Spleen (tissue), 11 donors: ENCODE measurements around the gene KRT79. TPM values are rescaled to one million over a fixed set of nuclear protein-coding genes. Genes with fewer than 3 reads are reported as not detected.

Experiments
- DNase-seq: peaks from one replicate; pipeline ENCODE4 v3.0.0-alpha.2; 2020
- H3K27ac ChIP-seq, 8 donors: fragments of 200-600 bp; sonication (generic) in 7 of 8; 1 replicate in 4 of 8; 2 replicates in 4 of 8; pipeline versions ENCODE4 v1.5.0 to v1.8.0; 2016 to 2021; ENCODE audit warnings: inconsistent platforms in 4 of 8, mild to moderate bottlenecking in 4 of 8, moderate library complexity in 1 of 8
- H3K27me3 ChIP-seq, 7 donors: fragments of 200-600 bp; sonication (generic) in 6 of 7; replicated peaks in 1 of 7; 1 replicate in 4 of 7; 2 replicates in 3 of 7; pipeline versions ENCODE4 v1.5.0 to v1.8.0; 2016 to 2021; ENCODE audit warnings: inconsistent platforms in 3 of 7, mild to moderate bottlenecking in 1 of 7
- H3K36me3 ChIP-seq, 6 donors: fragments of 200-600 bp; sonication (generic) in 5 of 6; 1 replicate in 4 of 6; 2 replicates in 2 of 6; pipeline versions ENCODE4 v1.5.0 to v1.8.0; 2016 to 2021; ENCODE audit warnings: inconsistent platforms in 2 of 6
- H3K4me1 ChIP-seq, 6 donors: fragments of 200-600 bp; sonication (generic) in 5 of 6; 1 replicate in 3 of 6; 2 replicates in 3 of 6; pipeline versions ENCODE4 v1.5.0 to v1.8.0; 2016 to 2021; ENCODE audit warnings: inconsistent platforms in 3 of 6
- H3K4me3 ChIP-seq, 8 donors: fragments of 200-600 bp; sonication (generic) in 7 of 8; 1 replicate in 4 of 8; 2 replicates in 4 of 8; pipeline versions ENCODE4 v1.5.0 to v1.8.0; 2016 to 2021; ENCODE audit warnings: inconsistent platforms in 4 of 8, mild to moderate bottlenecking in 4 of 8, moderate library complexity in 2 of 8
- H3K9me3 ChIP-seq, 8 donors: fragments of 200-600 bp; sonication (generic) in 7 of 8; 1 replicate in 4 of 8; 2 replicates in 4 of 8; pipeline versions ENCODE4 v1.5.0 to v1.8.0; 2016 to 2021; ENCODE audit warnings: inconsistent platforms in 4 of 8
- CTCF ChIP-seq, 11 experiments: fragments of 200-600 bp in 7 of 11; fragments of 450-650 bp in 4 of 11; sonication (generic) in 4 of 11; IDR thresholded peaks in 8 of 11; conservative IDR thresholded peaks in 3 of 11; 1 replicate in 7 of 11; 2 replicates in 4 of 11; pipeline versions ENCODE4 v1.4.0 to v1.8.0; 2016 to 2021; ENCODE audit warnings: antibody characterized with exemption in 11 of 11, inconsistent platforms in 4 of 11, mild to moderate bottlenecking in 1 of 11
- POLR2A ChIP-seq, 3 donors: fragments of 450-650 bp; IDR thresholded peaks; one replicate each; pipeline ENCODE4 v1.5.1; 2017; ENCODE audit warnings: antibody characterized with exemption in 3 of 3, mild to moderate bottlenecking in 1 of 3
- POLR2AphosphoS5 ChIP-seq, 3 donors: sonication (generic); formaldehyde crosslinking; IDR thresholded peaks; one replicate each; pipeline ENCODE4 v1.5.1; 2017; ENCODE audit warnings: antibody characterized with exemption in 3 of 3
- WGBS, 5 donors: extraction: QIAGEN DNeasy Blood & Tissue Kit in 3 of 5; methylation state at CpG; one replicate each; pipeline versions ENCODE4 v1.1.5 to v1.1.7; 2013 to 2018; 5-methylcytosine and 5-hydroxymethylcytosine counted together
- intact Hi-C: fragments of 100-400 bp; cut with DNase I; formaldehyde crosslinking; loops from one replicate; pipeline ENCODE4 v1.15.0; 2023; ENCODE audit warnings: low total_unique reads
- polyA plus RNA-seq, 3 donors: library from polyadenylated mRNA; stranded (reverse); fragments of 200-250 nt; gene quantifications; one replicate each; pipeline ENCODE4 v1.2.1, GENCODE V29; 2013
- total RNA-seq, 7 donors: library from RNA; depleted of rRNA in 3 of 7; stranded (reverse); fragments of >200 nt in 3 of 7; fragmentation: NEBNext Ultra II Directional in 4 of 7; extraction: Animal tissue kit (Norgen Biotek cat#: 25700) in 4 of 7; gene quantifications; one replicate each; pipeline versions ENCODE4 v1.1.0 to v1.2.1, GENCODE V29; 2016 to 2021
- donor health status: healthy with polysubstance abuse.
- donor health status: DM: no; HTN: no; CAD: no; lungs with moderate emphysema.
- donor health status: DM: no; HTN: no; CAD: no.
- donor health status: Bipolar disorder and iron deficiency.
- donor health status: healthy.
- donor health status: DM: no; HTN: no; CAD: no.
- donor health status: DM: yes; HTN: yes; CAD: no.

KRT79 gene
- total and polyA plus RNA-seq, 10 donors = 0.15 to 0.37 (median 0.19) TPM; not detected in 7

GRCh38 chr12:52811191-52812072 lies 22.7 kb downstream of the KRT79 start:
- no peak overlapping the region for H3K27ac ChIP-seq
- no peaks in the 10 kb centered on the region for H3K36me3 ChIP-seq
- H3K9me3 ChIP-seq = no peaks in the 10 kb centered on the region
- H3K27me3 ChIP-seq = peaks cover 0 to 7% (median 0%) of the 10 kb centered on the region in 7 donors
- H3K4me1 ChIP-seq = no peaks in the 10 kb centered on the region
- 77 to 89% (median 80%) methylated on average over 9 of the region's 9 CpGs for WGBS, 5 donors
- no peak overlapping the region for H3K4me3 ChIP-seq
- intact Hi-C loops = no loop called here
- TF ChIP-seq POLR2AphosphoS5 (IDR thresholded peaks at IDR 0.05) (no peak), CTCF (IDR thresholded peaks at IDR 0.05 in 8 of 11, conservative IDR thresholded peaks at IDR 0.05 in 3 of 11) (no peak), POLR2A (IDR thresholded peaks at IDR 0.05) (no peak)
- peak; percentile 33 for DNase-seq

GRCh38 chr12:52810554-52810953 lies 23.6 kb downstream of the KRT79 start:
- Histone ChIP-seq H3K4me3 (no peak overlapping the region), H3K27ac (no peak overlapping the region), H3K9me3 (no peaks in the 10 kb centered on the region), H3K4me1 (no peaks in the 10 kb centered on the region), H3K36me3 (no peaks in the 10 kb centered on the region), H3K27me3 (peaks cover 0 to 7% (median 0%) of the 10 kb centered on the region in 7 donors)
- TF ChIP-seq CTCF (IDR thresholded peaks at IDR 0.05 in 8 of 11, conservative IDR thresholded peaks at IDR 0.05 in 3 of 11) (no peak), POLR2A (IDR thresholded peaks at IDR 0.05) (no peak), POLR2AphosphoS5 (IDR thresholded peaks at IDR 0.05) (no peak)
- DNase-seq = peak; percentile 7
- WGBS, 5 donors = 67 to 90% (median 69%) methylated on average over 5 of the region's 5 CpGs
- intact Hi-C loops = no loop called here

GRCh38 chr12:52809166-52809565 lies 24.9 kb downstream of the KRT79 start:
- Histone ChIP-seq H3K4me1 (no peaks in the 10 kb centered on the region), H3K36me3 (no peaks in the 10 kb centered on the region), H3K27me3 (peaks cover 0 to 7% (median 0%) of the 10 kb centered on the region in 7 donors), H3K27ac (no peak overlapping the region), H3K4me3 (no peak overlapping the region), H3K9me3 (no peaks in the 10 kb centered on the region)
- 75 to 80% (median 78%) methylated on average over 7 of the region's 7 CpGs for WGBS, 5 donors
- intact Hi-C loops = no loop called here
- DNase-seq = peak; percentile 23
- TF ChIP-seq POLR2A (IDR thresholded peaks at IDR 0.05) = no peak
- no peak for TF ChIP-seq CTCF (IDR thresholded peaks at IDR 0.05 in 8 of 11, conservative IDR thresholded peaks at IDR 0.05 in 3 of 11)
- no peak for TF ChIP-seq POLR2AphosphoS5 (IDR thresholded peaks at IDR 0.05)

- WGBS, 5 donors = 87 to 92% (median 91%) methylated on average over 1 to 8 of the region's 8 CpGs
- no peak overlapping the region for H3K27ac ChIP-seq
- no peaks in the 10 kb centered on the region for H3K4me1 ChIP-seq
- H3K4me3 ChIP-seq = no peak overlapping the region
- intact Hi-C loops = no loop called here
- H3K36me3 ChIP-seq = no peaks in the 10 kb centered on the region
- H3K27me3 ChIP-seq = peaks cover 0 to 7% (median 0%) of the 10 kb centered on the region in 7 donors
- DNase-seq = peak; percentile 49
- TF ChIP-seq POLR2AphosphoS5 (IDR thresholded peaks at IDR 0.05) (no peak), POLR2A (IDR thresholded peaks at IDR 0.05) (no peak), CTCF (IDR thresholded peaks at IDR 0.05 in 8 of 11, conservative IDR thresholded peaks at IDR 0.05 in 3 of 11) (no peak)
- no peaks in the 10 kb centered on the region for H3K9me3 ChIP-seq
These were observed 25.4 kb downstream of the KRT79 start for GRCh38 chr12:52808573-52809160.
